OCI-LY1 (cell line): ENCODE measurements around the gene KIF23.

Experiments used
- EZH2 ChIP-seq: fragments of 200-600 bp; sonication (generic), shearing (Covaris generic); IDR thresholded peaks from 2 replicates; pipeline ENCODE4 v1.8.0; 2017; ENCODE audit warnings: borderline replicate concordance, mixed run types, mild to moderate bottlenecking, antibody characterized with exemption, low read length, moderate library complexity, mixed read lengths
- TF ChIP-seq, protein P1 (sequence below): fragments of 200-600 bp; sonication (generic), shearing (Covaris generic); IDR thresholded peaks from 2 replicates; pipeline ENCODE4 v1.5.1; 2017; ENCODE audit warnings: mild to moderate bottlenecking, antibody characterized with exemption, low read length, moderate library complexity, mixed read lengths

DNA sequence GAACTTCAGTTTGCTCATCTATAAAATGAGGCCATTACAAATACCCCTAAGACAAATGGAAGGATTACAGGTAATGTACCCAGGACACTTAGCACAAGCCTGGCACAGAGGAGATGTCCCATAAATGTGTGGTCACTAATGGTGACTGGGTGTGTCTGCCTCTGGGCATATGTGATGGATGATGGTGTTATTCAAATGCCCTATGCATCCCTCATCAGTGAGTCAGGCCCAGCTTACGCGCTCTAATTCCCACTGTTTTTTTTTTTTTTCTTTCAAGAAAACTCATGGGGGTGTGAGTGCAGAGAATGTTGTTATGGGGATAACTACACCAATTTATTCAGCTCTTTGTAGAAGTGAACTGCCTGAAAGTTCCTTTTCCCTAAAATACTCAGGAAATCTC is 23.6 kb upstream of the KIF23 start:
- TF ChIP-seq, protein P1, sequence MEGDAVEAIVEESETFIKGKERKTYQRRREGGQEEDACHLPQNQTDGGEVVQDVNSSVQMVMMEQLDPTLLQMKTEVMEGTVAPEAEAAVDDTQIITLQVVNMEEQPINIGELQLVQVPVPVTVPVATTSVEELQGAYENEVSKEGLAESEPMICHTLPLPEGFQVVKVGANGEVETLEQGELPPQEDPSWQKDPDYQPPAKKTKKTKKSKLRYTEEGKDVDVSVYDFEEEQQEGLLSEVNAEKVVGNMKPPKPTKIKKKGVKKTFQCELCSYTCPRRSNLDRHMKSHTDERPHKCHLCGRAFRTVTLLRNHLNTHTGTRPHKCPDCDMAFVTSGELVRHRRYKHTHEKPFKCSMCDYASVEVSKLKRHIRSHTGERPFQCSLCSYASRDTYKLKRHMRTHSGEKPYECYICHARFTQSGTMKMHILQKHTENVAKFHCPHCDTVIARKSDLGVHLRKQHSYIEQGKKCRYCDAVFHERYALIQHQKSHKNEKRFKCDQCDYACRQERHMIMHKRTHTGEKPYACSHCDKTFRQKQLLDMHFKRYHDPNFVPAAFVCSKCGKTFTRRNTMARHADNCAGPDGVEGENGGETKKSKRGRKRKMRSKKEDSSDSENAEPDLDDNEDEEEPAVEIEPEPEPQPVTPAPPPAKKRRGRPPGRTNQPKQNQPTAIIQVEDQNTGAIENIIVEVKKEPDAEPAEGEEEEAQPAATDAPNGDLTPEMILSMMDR: no peak
- no peak for TF ChIP-seq EZH2
